ENCODE measurements around the gene ARHGEF2. TPM values are rescaled to one million over a fixed set of nuclear protein-coding genes. Genes with fewer than 3 reads are reported as not detected.

Gene ARHGEF2
- total RNA-seq, 4 donors from 2014 or later = 13.7 to 42.1 (median 20.6) TPM

DNA sequence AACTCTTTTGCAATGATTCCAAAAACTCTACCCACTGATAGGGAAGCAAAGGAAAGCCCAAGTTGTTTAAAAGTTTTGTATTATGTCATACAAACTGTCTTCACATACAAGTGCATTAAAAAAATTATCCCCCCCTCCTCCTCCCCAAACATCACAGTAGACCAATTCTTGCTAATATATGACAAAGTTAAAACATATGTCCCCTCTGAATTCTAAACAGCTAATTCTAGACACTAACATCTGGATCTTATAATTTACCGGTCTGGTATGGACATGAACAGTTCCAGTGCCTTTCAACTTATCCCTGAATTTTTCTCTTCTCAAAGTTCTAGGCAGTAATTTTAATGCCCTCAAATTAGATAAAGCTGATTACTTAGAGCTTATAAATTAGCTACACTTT is 80.6 kb downstream of the ARHGEF2 start:
- DNase-seq (ENCODE audit: low spot score in 2 of 2) = no peak
- peaks cover 14% of the 10 kb centered on the region for H3K4me1 ChIP-seq
- no peak overlapping the region for H3K4me3 ChIP-seq
- no peaks in the 10 kb centered on the region for H3K27me3 ChIP-seq
- TF ChIP-seq, protein P1, sequence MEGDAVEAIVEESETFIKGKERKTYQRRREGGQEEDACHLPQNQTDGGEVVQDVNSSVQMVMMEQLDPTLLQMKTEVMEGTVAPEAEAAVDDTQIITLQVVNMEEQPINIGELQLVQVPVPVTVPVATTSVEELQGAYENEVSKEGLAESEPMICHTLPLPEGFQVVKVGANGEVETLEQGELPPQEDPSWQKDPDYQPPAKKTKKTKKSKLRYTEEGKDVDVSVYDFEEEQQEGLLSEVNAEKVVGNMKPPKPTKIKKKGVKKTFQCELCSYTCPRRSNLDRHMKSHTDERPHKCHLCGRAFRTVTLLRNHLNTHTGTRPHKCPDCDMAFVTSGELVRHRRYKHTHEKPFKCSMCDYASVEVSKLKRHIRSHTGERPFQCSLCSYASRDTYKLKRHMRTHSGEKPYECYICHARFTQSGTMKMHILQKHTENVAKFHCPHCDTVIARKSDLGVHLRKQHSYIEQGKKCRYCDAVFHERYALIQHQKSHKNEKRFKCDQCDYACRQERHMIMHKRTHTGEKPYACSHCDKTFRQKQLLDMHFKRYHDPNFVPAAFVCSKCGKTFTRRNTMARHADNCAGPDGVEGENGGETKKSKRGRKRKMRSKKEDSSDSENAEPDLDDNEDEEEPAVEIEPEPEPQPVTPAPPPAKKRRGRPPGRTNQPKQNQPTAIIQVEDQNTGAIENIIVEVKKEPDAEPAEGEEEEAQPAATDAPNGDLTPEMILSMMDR (IDR thresholded peaks at IDR 0.05) = no peak
- TF ChIP-seq EP300 (IDR thresholded peaks at IDR 0.05) (no peak), POLR2AphosphoS5 (IDR thresholded peaks at IDR 0.05) (no peak), POLR2A (IDR thresholded peaks at IDR 0.05) (no peak)
- H3K36me3 ChIP-seq = peaks cover 59% of the 10 kb centered on the region
- no peak overlapping the region for H3K27ac ChIP-seq
- 68% methylated on average over 1 of the region's 1 CpG for WGBS
- no peaks in the 10 kb centered on the region for H3K9me3 ChIP-seq

Other genes with a start within 250 kb of the ARHGEF2 start
- gene GON4L, start 121.3 kb downstream of the ARHGEF2 start, total RNA-seq = 10 to 100 TPM; 27.5 to 82.6 (median 43.2) TPM
- 1 to 10 TPM; 2.2 to 3.3 (median 2.7) TPM for gene SYT11, start 119.0 kb downstream of the ARHGEF2 start, total RNA-seq
- gene RIT1, start 67.2 kb downstream of the ARHGEF2 start, total RNA-seq = 10 to 100 TPM; 18.1 to 30.8 (median 23.8) TPM
- 100 to 1,000 TPM in 1 of 4 donors, 10 to 100 TPM in 3; 33.6 to 116 (median 50.3) TPM for gene KHDC4, start 44.1 kb downstream of the ARHGEF2 start, total RNA-seq
- gene RXFP4, start 36.9 kb downstream of the ARHGEF2 start, total RNA-seq = not detected
- gene SSR2, start 42.4 kb upstream of the ARHGEF2 start, total RNA-seq = 100 to 1,000 TPM; 160 to 278 (median 240) TPM
- gene UBQLN4, start 75.3 kb upstream of the ARHGEF2 start, total RNA-seq = 10 to 100 TPM; 32.7 to 42.7 (median 39.8) TPM
- 10 to 100 TPM; 27.3 to 66.6 (median 57.7) TPM for gene LAMTOR2, start 76.2 kb upstream of the ARHGEF2 start, total RNA-seq
- 100 to 1,000 TPM; 150 to 284 (median 205) TPM for gene RAB25, start 82.6 kb upstream of the ARHGEF2 start, total RNA-seq
- gene MEX3A, start 103.9 kb upstream of the ARHGEF2 start, total RNA-seq = 1 to 10 TPM in 2 of 4 donors, under 1 TPM in 2; 0.42 to 2.7 (median 1.0) TPM
- gene LMNA, start 136.2 kb upstream of the ARHGEF2 start, total RNA-seq = 100 to 1,000 TPM; 574 to 977 (median 714) TPM
- 10 to 100 TPM; 43.8 to 61.2 (median 50.2) TPM for gene SEMA4A, start 175.0 kb upstream of the ARHGEF2 start, total RNA-seq
- gene SLC25A44, start 215.6 kb upstream of the ARHGEF2 start, total RNA-seq = 10 to 100 TPM; 15.1 to 20.4 (median 17.2) TPM
- 10 to 100 TPM; 42.7 to 74.3 (median 70.1) TPM for gene PMF1, start 234.5 kb upstream of the ARHGEF2 start, total RNA-seq